ENCODE data around the gene MFGE8.

DNA sequence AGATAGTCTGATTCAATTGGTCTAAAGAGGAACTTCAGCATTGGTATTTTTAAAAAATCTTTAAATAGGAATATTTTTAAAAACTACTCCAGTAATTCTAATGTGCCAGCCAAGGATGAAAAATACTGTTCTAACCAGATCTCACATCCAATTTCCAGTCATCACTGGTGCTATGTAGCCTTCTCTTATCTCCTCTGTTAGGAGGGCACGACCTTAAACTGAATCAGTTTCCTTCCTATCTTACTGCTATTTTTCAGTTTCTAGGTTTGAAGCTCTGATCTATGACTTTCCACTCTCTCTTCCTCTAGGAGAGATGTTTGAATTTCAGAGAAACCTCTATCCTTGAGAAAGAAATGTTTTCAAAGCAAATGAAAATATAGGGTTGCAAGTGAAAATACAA, 49.8 kb downstream of the MFGE8 start:
- no peak for TF ChIP-seq TAF1 (IDR thresholded peaks at IDR 0.05; ENCODE audit: borderline replicate concordance, low read depth, low read length)
- no peak for TF ChIP-seq POLR2A (IDR thresholded peaks at IDR 0.05; ENCODE audit: low read depth, low read length)
- TF ChIP-seq POLR2AphosphoS5 (IDR thresholded peaks at IDR 0.05; ENCODE audit: low read depth, low read length) = no peak

Measured in GM12892 (cell line).